A673 (cell line): ENCODE measurements around the gene TMEM255B.

Experiments
- CTCF ChIP-seq: fragments of 300-800, 200-600 bp; sonication (generic); conservative IDR thresholded peaks from 2 replicates; pipeline ENCODE4 v1.5.1; 2017; ENCODE audit warnings: low read depth, mild to moderate bottlenecking, antibody characterized with exemption, low read length, moderate library complexity, mixed read lengths
- EZH2 ChIP-seq: fragments of 200-600 bp; sonication (generic); IDR thresholded peaks from 2 replicates; pipeline ENCODE4 v1.6.1; 2017; ENCODE audit warnings: borderline replicate concordance, low read depth, mild to moderate bottlenecking, mixed read lengths, antibody characterized with exemption, low read length; ENCODE audit not compliant: poor library complexity, severe bottlenecking

GRCh38 chr13:113794764-113795173, 35.7 kb downstream of the TMEM255B start:
- TF ChIP-seq CTCF, result no peak
- TF ChIP-seq EZH2, result no peak
